Activated T-cell treated with anti-CD3 and anti-CD28 coated beads, Interleukin-2, amount 50 U/mL, for 4 hours (primary cell): ENCODE measurements around the gene MRPS15. TPM values are rescaled to one million over a fixed set of nuclear protein-coding genes. Genes with fewer than 3 reads are reported as not detected.
"Not testable (repeated sequence)": the region's sequence is repeated elsewhere in the genome, so short reads cannot be mapped to it uniquely, and the experiment has no call there.

Experiments
- ATAC-seq, 2 donors: fragments of 200-7000 bp; cut with Tn5 transposase; one replicate each; pipeline ENCODE4 v1.10.0; 2021
- DNase-seq: peaks from one replicate; pipeline ENCODE4 v3.0.0-alpha.2; 2020
- H3K27me3 Mint-ChIP-seq: one replicate; pipeline ENCODE4 v1.8.0; 2021; ENCODE audit warnings: low read depth, mixed read lengths
- H3K36me3 Mint-ChIP-seq: one replicate; pipeline ENCODE4 v1.8.0; 2022; ENCODE audit warnings: mixed read lengths; ENCODE audit not compliant: insufficient read depth
- H3K4me1 Mint-ChIP-seq: one replicate; pipeline ENCODE4 v1.8.0; 2021; ENCODE audit warnings: low read depth, mixed read lengths
- H3K4me3 Mint-ChIP-seq: one replicate; pipeline ENCODE4 v1.8.0; 2021; ENCODE audit warnings: mild to moderate bottlenecking, moderate library complexity, mixed read lengths
- H3K9me3 Mint-ChIP-seq: one replicate; pipeline ENCODE4 v1.8.0; 2021; ENCODE audit warnings: mixed read lengths
- total RNA-seq, 3 donors: library from RNA; stranded (reverse); gene quantifications; one replicate each; pipeline ENCODE4 v1.2.1, GENCODE V29; 2021

The MRPS15 gene
- 100 to 1,000 TPM; 117 to 133 (median 127) TPM for total RNA-seq

GRCh38 chr1:36463803-36464604, at the start of gene MRPS15:
TSS of gene MRPS15 (minus strand) at chr1:36464384. CDS start at chr1:36464275, 109 bp downstream.
- ATAC-seq: peak; percentile 98 to 99
- Mint-ChIP-seq H3K36me3 (peaks cover 17% of the 10 kb centered on the region), H3K9me3 (no peaks in the 10 kb centered on the region), H3K4me1 (peaks cover 29% of the 10 kb centered on the region), H3K27me3 (no peaks in the 10 kb centered on the region), H3K4me3 (peak within 1 kb of the TSS; percentile 100)
- DNase-seq: peak; percentile 94

GRCh38 chr1:36512842-36513241, 48.7 kb upstream of the MRPS15 start:
- H3K27me3 Mint-ChIP-seq: peaks cover 7% of the 10 kb centered on the region
- H3K9me3 Mint-ChIP-seq: no peaks in the 10 kb centered on the region
- ATAC-seq: no peak
- no peak for DNase-seq
- H3K36me3 Mint-ChIP-seq: no peaks in the 10 kb centered on the region
- no peak overlapping the region for H3K4me3 Mint-ChIP-seq
- no peaks in the 10 kb centered on the region for H3K4me1 Mint-ChIP-seq

- no peaks in the 10 kb centered on the region for H3K36me3 Mint-ChIP-seq
- no peaks in the 10 kb centered on the region for H3K4me1 Mint-ChIP-seq
- H3K9me3 Mint-ChIP-seq: no peaks in the 10 kb centered on the region
- DNase-seq (no peak), ATAC-seq (no peak)
- no peak overlapping the region for H3K4me3 Mint-ChIP-seq
- H3K27me3 Mint-ChIP-seq: peaks cover 13% of the 10 kb centered on the region
Observed at GRCh38 chr1:36511804-36512798, 47.9 kb upstream of the MRPS15 start.

- peaks cover 20% of the 10 kb centered on the region for H3K27me3 Mint-ChIP-seq
- H3K4me1 Mint-ChIP-seq, DNase-seq, H3K9me3 Mint-ChIP-seq, H3K4me3 Mint-ChIP-seq, H3K36me3 Mint-ChIP-seq, ATAC-seq: not testable (repeated sequence)
Observed at GRCh38 chr1:36511220-36511619, 47.0 kb upstream of the MRPS15 start.

GRCh38 chr1:36510418-36510817, 46.2 kb upstream of the MRPS15 start:
- Mint-ChIP-seq H3K9me3 (no peaks in the 10 kb centered on the region), H3K4me3 (no peak overlapping the region), H3K27me3 (peaks cover 20% of the 10 kb centered on the region), H3K4me1 (no peaks in the 10 kb centered on the region), H3K36me3 (no peaks in the 10 kb centered on the region)
- DNase-seq (no peak), ATAC-seq (no peak)

- no peak overlapping the region for H3K4me3 Mint-ChIP-seq
- no peak for ATAC-seq
- H3K27me3 Mint-ChIP-seq: peaks cover 21% of the 10 kb centered on the region
Observed at GRCh38 chr1:36508257-36508656, 44.1 kb upstream of the MRPS15 start.

GRCh38 chr1:36506276-36506920, 42.2 kb upstream of the MRPS15 start:
- Mint-ChIP-seq H3K9me3 (no peaks in the 10 kb centered on the region), H3K27me3 (peaks cover 26% of the 10 kb centered on the region), H3K4me1 (no peaks in the 10 kb centered on the region)

More at GRCh38 chr1:36508257-36508656, 44.1 kb upstream of the MRPS15 start:
- Mint-ChIP-seq H3K9me3 (no peaks in the 10 kb centered on the region), H3K36me3 (no peaks in the 10 kb centered on the region), H3K4me1 (no peaks in the 10 kb centered on the region)
- no peak for DNase-seq

GRCh38 chr1:36503733-36504132, 39.5 kb upstream of the MRPS15 start:
- peaks cover 23% of the 10 kb centered on the region for H3K27me3 Mint-ChIP-seq
- no peak overlapping the region for H3K4me3 Mint-ChIP-seq
- ATAC-seq (no peak), DNase-seq (no peak)
- H3K4me1 Mint-ChIP-seq: no peaks in the 10 kb centered on the region
- H3K36me3 Mint-ChIP-seq: no peaks in the 10 kb centered on the region
- no peaks in the 10 kb centered on the region for H3K9me3 Mint-ChIP-seq

More at GRCh38 chr1:36506276-36506920, 42.2 kb upstream of the MRPS15 start:
- ATAC-seq: no peak
- H3K36me3 Mint-ChIP-seq: no peaks in the 10 kb centered on the region
- no peak overlapping the region for H3K4me3 Mint-ChIP-seq
- no peak for DNase-seq

- no peak overlapping the region for H3K4me3 Mint-ChIP-seq
Observed at GRCh38 chr1:36503159-36503558, 39.0 kb upstream of the MRPS15 start.

GRCh38 chr1:36502616-36503015, 38.4 kb upstream of the MRPS15 start:
- H3K27me3 Mint-ChIP-seq: peaks cover 18% of the 10 kb centered on the region
- H3K36me3 Mint-ChIP-seq: no peaks in the 10 kb centered on the region
- DNase-seq: no peak

More at GRCh38 chr1:36503159-36503558, 39.0 kb upstream of the MRPS15 start:
- no peak for ATAC-seq
- H3K4me1 Mint-ChIP-seq: no peaks in the 10 kb centered on the region
- no peaks in the 10 kb centered on the region for H3K9me3 Mint-ChIP-seq
- H3K36me3 Mint-ChIP-seq: no peaks in the 10 kb centered on the region
- peaks cover 23% of the 10 kb centered on the region for H3K27me3 Mint-ChIP-seq
- DNase-seq: no peak

GRCh38 chr1:36501911-36502310, 37.7 kb upstream of the MRPS15 start:
- not testable (repeated sequence) for H3K36me3 Mint-ChIP-seq

More at GRCh38 chr1:36502616-36503015, 38.4 kb upstream of the MRPS15 start:
- ATAC-seq: no peak
- Mint-ChIP-seq H3K4me1 (no peaks in the 10 kb centered on the region), H3K4me3 (no peak overlapping the region), H3K9me3 (no peaks in the 10 kb centered on the region)

GRCh38 chr1:36497207-36497606, 33.0 kb upstream of the MRPS15 start:
- Mint-ChIP-seq H3K4me1 (no peaks in the 10 kb centered on the region), H3K27me3 (peaks cover 3% of the 10 kb centered on the region), H3K9me3 (no peaks in the 10 kb centered on the region), H3K4me3 (no peak overlapping the region), H3K36me3 (no peaks in the 10 kb centered on the region)
- ATAC-seq: no peak
- DNase-seq: no peak

More at GRCh38 chr1:36501911-36502310, 37.7 kb upstream of the MRPS15 start:
- not testable (repeated sequence) for ATAC-seq, DNase-seq, H3K4me3 Mint-ChIP-seq, H3K4me1 Mint-ChIP-seq, H3K9me3 Mint-ChIP-seq
- H3K27me3 Mint-ChIP-seq: peaks cover 15% of the 10 kb centered on the region

GRCh38 chr1:36494971-36495370, 30.8 kb upstream of the MRPS15 start:
- peaks cover 3% of the 10 kb centered on the region for H3K27me3 Mint-ChIP-seq
- no peaks in the 10 kb centered on the region for H3K9me3 Mint-ChIP-seq
- DNase-seq (no peak), ATAC-seq (no peak)
- H3K4me3 Mint-ChIP-seq: no peak overlapping the region
- H3K36me3 Mint-ChIP-seq: no peaks in the 10 kb centered on the region
- H3K4me1 Mint-ChIP-seq: no peaks in the 10 kb centered on the region

GRCh38 chr1:36493524-36493923, 29.3 kb upstream of the MRPS15 start:
- Mint-ChIP-seq H3K4me3 (no peak overlapping the region), H3K36me3 (no peaks in the 10 kb centered on the region), H3K27me3 (peaks cover 3% of the 10 kb centered on the region), H3K9me3 (no peaks in the 10 kb centered on the region), H3K4me1 (no peaks in the 10 kb centered on the region)
- DNase-seq: no peak
- ATAC-seq: no peak
